ENCODE measurements around the gene IFNA7. TPM values are rescaled to one million over a fixed set of nuclear protein-coding genes. Genes with fewer than 3 reads are reported as not detected.
A peak's percentile ranks its signal among the peaks of the same experiment; 100 is the strongest.
"Not testable (repeated sequence)": the region's sequence is repeated elsewhere in the genome, so short reads cannot be mapped to it uniquely, and the experiment has no call there.

IFNA7 gene
- total and polyA plus RNA-seq, 4 experiments from 2014 or later: not detected

DNA sequence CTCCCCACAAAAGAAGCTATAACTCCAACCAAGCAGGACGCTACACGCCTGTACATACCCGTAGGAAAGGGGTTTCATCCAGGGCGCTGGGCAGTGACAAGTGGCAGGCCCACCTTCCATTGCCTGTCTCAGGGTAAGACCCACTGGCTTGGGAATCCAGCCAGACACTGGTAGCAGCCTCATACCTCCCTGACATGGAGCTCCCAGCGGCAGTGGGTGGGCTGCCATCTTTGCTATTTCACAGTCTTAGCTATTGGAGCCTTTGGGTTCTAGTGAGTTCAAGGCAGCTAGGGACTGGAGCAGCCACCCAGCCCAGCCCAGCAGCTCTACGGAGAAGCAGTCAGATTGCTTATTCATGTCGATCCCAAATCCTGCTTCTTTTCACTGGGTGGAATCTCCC, 8.3 kb upstream of the IFNA7 start:
- Mint-ChIP-seq H3K4me1 (peaks cover 0 to 2% (median under 1%) of the 10 kb centered on the region in 4 donors), H3K36me3 (no peaks in the 10 kb centered on the region), H3K27ac (no peak overlapping the region), H3K4me3 (no peak overlapping the region), H3K27me3 (peaks cover 6 to 12% of the 10 kb centered on the region in 2 donors), H3K9me3 (peaks cover 0 to 4% (median 0%) of the 10 kb centered on the region in 8 donors)
- Histone ChIP-seq H3K36me3 (ENCODE audit: insufficient read depth, low read length) (no peaks in the 10 kb centered on the region), H3K4me1 (ENCODE audit: insufficient read depth, low read length) (no peaks in the 10 kb centered on the region), H3K27ac (ENCODE audit: low read depth, low read length) (no peak overlapping the region), H3K27me3 (ENCODE audit: insufficient read depth, low read length) (no peaks in the 10 kb centered on the region), H3K9me3 (ENCODE audit: control insufficient read depth in 1 of 2, low read length in 2 of 2) (no peaks in the 10 kb centered on the region), H3K4me3 (ENCODE audit: low read length in 2 of 2) (no peak overlapping the region)
- ChIA-PET CTCF (ENCODE audit: partially characterized antibody) (interaction anchor here (1.2 to 4.1 kb wide), 2 partner anchors 16 to 224 kb away, joined by 3 to 26 read pairs; no protein-coding TSS in a partner anchor), POLR2A (ENCODE audit: partially characterized antibody) (no interaction called here)
- no peak for DNase-seq
- intact Hi-C loops (cut with micrococcal nuclease): loop anchor here (10.0 kb wide), 1 partner anchor 254 kb away; no protein-coding TSS in a partner anchor

- H3K27ac ChIP-seq (ENCODE audit: low read depth, low read length); DNase-seq; CTCF ChIA-PET (ENCODE audit: partially characterized antibody); H3K4me1 ChIP-seq (ENCODE audit: insufficient read depth, low read length); H3K4me3 ChIP-seq (ENCODE audit: low read length in 2 of 2); H3K4me1 Mint-ChIP-seq; H3K36me3 Mint-ChIP-seq; intact Hi-C loops (cut with micrococcal nuclease); H3K9me3 ChIP-seq (ENCODE audit: control insufficient read depth in 1 of 2, low read length in 2 of 2); POLR2A ChIA-PET (ENCODE audit: partially characterized antibody); H3K4me3 Mint-ChIP-seq; H3K27ac Mint-ChIP-seq; H3K36me3 ChIP-seq (ENCODE audit: insufficient read depth, low read length); H3K27me3 ChIP-seq (ENCODE audit: insufficient read depth, low read length): not testable (repeated sequence)
- Mint-ChIP-seq H3K27me3 (peaks cover 10 to 14% of the 10 kb centered on the region in 2 donors), H3K9me3 (peaks cover 0 to 10% (median 1%) of the 10 kb centered on the region in 8 donors)
Measured at GRCh38 chr9:21207043-21207442, 5.0 kb upstream of the IFNA7 start, which contains the start of gene IFNA10. IFNA10 (minus strand) TSS chr9:21207143; CDS start chr9:21207097, 46 bp downstream.

DNA sequence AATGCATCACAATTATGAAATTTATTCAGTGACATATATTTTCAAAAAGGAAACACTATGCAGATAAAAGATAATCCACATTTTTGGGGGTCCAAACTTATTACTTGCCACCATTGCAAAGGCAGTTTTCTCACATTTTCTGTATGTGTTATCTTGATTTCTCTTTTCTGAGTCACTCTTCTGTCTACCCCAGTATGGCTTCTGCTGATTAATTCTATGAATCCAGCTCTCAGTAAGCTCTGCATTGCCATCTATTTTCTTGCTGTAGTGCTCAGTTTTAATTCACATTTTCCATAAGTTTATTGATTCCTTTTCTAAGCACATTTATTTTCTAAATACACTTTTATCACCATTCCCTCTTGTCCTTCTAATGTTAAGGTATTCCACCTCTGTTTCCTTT, 3.2 kb upstream of the IFNA7 start:
- Histone ChIP-seq H3K9me3 (ENCODE audit: control insufficient read depth in 1 of 2, low read length in 2 of 2) (no peaks in the 10 kb centered on the region), H3K27me3 (ENCODE audit: insufficient read depth, low read length) (no peaks in the 10 kb centered on the region), H3K4me1 (ENCODE audit: insufficient read depth, low read length) (no peaks in the 10 kb centered on the region), H3K4me3 (ENCODE audit: low read length in 2 of 2) (no peak overlapping the region), H3K36me3 (ENCODE audit: insufficient read depth, low read length) (no peaks in the 10 kb centered on the region), H3K27ac (ENCODE audit: low read depth, low read length) (no peak overlapping the region)
- Mint-ChIP-seq H3K4me3 (no peak overlapping the region), H3K4me1 (no peaks in the 10 kb centered on the region), H3K27ac (no peak overlapping the region), H3K27me3 (peaks cover 13 to 18% of the 10 kb centered on the region in 2 donors), H3K9me3 (peaks cover 0 to 10% (median 1%) of the 10 kb centered on the region in 8 donors), H3K36me3 (no peaks in the 10 kb centered on the region)
- CTCF ChIA-PET (ENCODE audit: partially characterized antibody): no interaction called here
- intact Hi-C loops (cut with micrococcal nuclease): no loop called here
- POLR2A ChIA-PET (ENCODE audit: partially characterized antibody): no interaction called here
- no peak for DNase-seq

DNA sequence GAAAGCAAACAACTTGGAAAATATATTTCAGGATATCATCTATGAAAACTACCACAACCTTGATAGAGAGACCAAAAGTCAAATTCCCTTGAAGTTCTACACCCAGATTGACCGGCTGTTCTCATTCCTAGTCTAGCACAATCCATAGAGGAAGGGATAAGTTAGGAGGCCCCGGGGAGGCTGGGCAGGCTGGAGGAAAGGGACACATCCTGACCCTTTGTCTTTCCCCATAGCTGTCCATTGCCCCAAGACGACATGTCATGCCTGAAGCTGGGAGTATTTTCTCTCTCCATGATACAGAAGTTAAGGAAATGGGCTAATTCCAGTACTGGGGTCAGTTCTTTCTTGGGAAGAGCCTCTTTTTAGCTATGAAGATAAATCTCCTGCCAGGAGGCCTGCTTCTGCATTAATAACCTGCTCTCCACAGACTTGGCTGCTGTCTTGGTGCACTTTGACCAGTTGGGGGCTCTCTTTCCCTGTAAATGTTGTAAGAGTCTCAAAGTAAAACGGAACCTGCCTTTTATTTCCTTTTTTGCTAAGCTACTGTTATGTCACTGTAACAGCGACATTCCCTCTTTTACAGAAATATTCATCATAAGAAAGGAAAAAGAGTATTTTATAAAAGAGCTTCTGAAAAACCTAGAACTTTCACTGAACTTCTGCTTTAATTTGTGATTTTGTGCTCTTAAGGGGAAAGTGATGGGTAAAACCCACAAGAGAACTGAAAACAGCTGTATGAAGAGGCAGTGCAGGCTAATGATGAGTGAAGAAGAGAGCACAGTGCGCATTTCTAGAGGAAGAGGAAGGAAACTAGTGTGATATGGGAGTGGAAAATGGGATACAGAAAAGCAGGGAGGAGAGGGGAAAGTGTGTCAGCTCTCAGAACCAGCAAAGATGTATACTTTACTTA, 6.9 kb downstream of the IFNA7 start:
- not testable (repeated sequence) for H3K9me3 Mint-ChIP-seq; H3K4me3 ChIP-seq (ENCODE audit: low read length in 2 of 2); H3K4me1 ChIP-seq (ENCODE audit: insufficient read depth, low read length); H3K27ac ChIP-seq (ENCODE audit: low read depth, low read length); H3K36me3 Mint-ChIP-seq; H3K27me3 Mint-ChIP-seq; H3K9me3 ChIP-seq (ENCODE audit: control insufficient read depth in 1 of 2, low read length in 2 of 2); H3K36me3 ChIP-seq (ENCODE audit: insufficient read depth, low read length); H3K27me3 ChIP-seq (ENCODE audit: insufficient read depth, low read length); H3K4me1 Mint-ChIP-seq
- ChIA-PET CTCF (ENCODE audit: partially characterized antibody) (interaction anchor here (0.8 to 2.7 kb wide), 31 partner anchors 8 to 777 kb away, joined by 3 to 28 read pairs (median 5); no protein-coding TSS in a partner anchor), POLR2A (ENCODE audit: partially characterized antibody) (interaction anchor here (0.7 kb wide), 1 partner anchor 249 kb away, joined by 3 read pairs; no protein-coding TSS in a partner anchor)
- H3K27ac Mint-ChIP-seq: peak overlapping the region in 3 of 7 donors; percentile 36 to 71 (median 39)
- intact Hi-C loops (cut with micrococcal nuclease): loop anchor here (1.0 to 5.0 kb wide), 3 partner anchors 12 to 594 kb away; no protein-coding TSS in a partner anchor
- peak in 4 of 5 donors; percentile 44 to 51 (median 48) for DNase-seq
- H3K4me3 Mint-ChIP-seq: peak overlapping the region in 7 of 8 donors; percentile 35 to 78 (median 56)

DNA sequence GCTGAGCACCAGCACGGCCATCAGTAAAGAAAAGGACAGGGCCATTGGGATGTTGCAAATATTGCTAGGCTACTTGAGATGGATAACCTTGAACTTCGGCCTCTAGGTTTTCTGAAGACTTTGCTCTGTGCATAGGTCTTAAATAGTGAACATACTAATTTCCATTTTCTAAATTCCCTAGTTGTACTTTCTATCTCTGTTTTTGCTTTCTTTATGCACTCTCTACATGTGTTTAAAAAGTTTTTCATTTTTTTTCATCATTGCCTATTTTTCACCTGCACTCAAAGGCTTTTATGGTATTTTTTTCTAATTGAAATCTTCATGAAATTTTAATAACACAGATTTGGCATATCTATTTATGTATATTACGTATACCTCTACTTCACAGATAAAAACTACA, 14.5 kb downstream of the IFNA7 start, which contains the start of gene IFNA4:
TSS of gene IFNA4 (minus strand) at position 101 of the 400 bp plus-strand sequence. CDS start at position 45, 56 bp downstream.
- not testable (repeated sequence) for H3K27me3 Mint-ChIP-seq

DNA sequence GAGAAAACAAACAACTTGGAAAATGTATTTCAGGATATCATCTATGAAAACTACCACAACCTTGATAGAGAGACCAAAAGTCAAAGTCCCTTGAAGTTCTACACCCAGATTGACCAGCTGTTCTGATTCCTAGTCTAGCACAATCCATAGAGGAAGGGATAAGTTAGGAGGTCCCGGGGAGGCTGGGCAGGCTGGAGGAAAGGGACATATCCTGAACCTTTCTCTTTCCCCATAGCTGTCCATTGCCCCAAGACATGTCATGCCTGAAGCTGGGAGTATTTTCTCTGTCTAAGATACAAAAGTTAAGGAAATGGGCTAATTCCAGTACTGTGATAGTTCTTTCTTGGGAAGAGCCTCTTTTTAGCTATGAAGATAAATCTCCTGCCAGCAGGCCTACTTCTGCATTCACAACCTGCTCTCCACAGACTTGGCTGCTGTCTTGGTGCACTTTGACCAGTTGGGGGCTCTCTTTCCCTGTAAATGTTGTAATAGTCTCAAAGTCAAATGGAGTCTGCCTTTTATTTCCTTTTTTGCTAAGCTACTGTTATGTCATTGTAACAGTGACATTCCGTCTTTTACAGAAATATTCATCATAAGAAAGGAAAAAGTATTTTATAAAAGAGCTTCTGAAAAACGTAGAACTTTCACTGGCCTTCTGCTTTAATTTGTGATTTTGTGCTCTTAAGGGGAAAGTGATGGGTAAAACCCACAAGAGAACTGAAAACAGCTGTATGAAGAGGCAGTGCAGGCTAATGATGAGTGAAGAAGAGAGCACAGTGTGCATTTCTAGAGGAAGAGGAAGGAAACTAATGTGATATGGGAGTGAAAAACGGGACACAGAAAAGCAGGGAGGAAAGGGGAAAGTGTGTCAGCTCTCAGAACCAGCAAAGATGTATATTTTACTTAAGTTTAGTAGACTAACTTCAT, 18.9 kb downstream of the IFNA7 start:
- not testable (repeated sequence) for H3K4me3 ChIP-seq (ENCODE audit: low read length in 2 of 2); H3K27me3 ChIP-seq (ENCODE audit: insufficient read depth, low read length); H3K9me3 ChIP-seq (ENCODE audit: control insufficient read depth in 1 of 2, low read length in 2 of 2); H3K27ac ChIP-seq (ENCODE audit: low read depth, low read length); H3K36me3 Mint-ChIP-seq; H3K4me1 ChIP-seq (ENCODE audit: insufficient read depth, low read length); H3K9me3 Mint-ChIP-seq; H3K27me3 Mint-ChIP-seq; H3K36me3 ChIP-seq (ENCODE audit: insufficient read depth, low read length)
- DNase-seq: peak in 4 of 5 donors; percentile 18 to 35 (median 30)
- ChIA-PET POLR2A (ENCODE audit: partially characterized antibody) (interaction anchor here (1.3 kb wide), 1 partner anchor 24 kb away, joined by 3 read pairs; no protein-coding TSS in a partner anchor), CTCF (ENCODE audit: partially characterized antibody) (interaction anchor here (0.7 to 2.4 kb wide), 33 partner anchors 9 to 617 kb away, joined by 3 to 28 read pairs (median 4); partner anchors contain the start of gene KLHL9)
- Mint-ChIP-seq H3K27ac (peak overlapping the region in 4 of 7 donors; percentile 2 to 72 (median 34)), H3K4me3 (peak overlapping the region in 1 of 8 donors; percentile 13), H3K4me1 (peaks cover 6 to 11% (median 7%) of the 10 kb centered on the region in 4 donors)
- intact Hi-C loops (cut with micrococcal nuclease): loop anchor here (1.0 to 2.0 kb wide), 3 partner anchors 12 to 606 kb away; no protein-coding TSS in a partner anchor

More for the DNA sequence above, 14.5 kb downstream of the IFNA7 start, which contains the start of gene IFNA4:
- H3K27ac ChIP-seq (ENCODE audit: low read depth, low read length); intact Hi-C loops (cut with micrococcal nuclease); DNase-seq; H3K27ac Mint-ChIP-seq; H3K36me3 ChIP-seq (ENCODE audit: insufficient read depth, low read length); H3K36me3 Mint-ChIP-seq; H3K9me3 Mint-ChIP-seq; H3K4me3 ChIP-seq (ENCODE audit: low read length in 2 of 2); H3K4me1 ChIP-seq (ENCODE audit: insufficient read depth, low read length); H3K27me3 ChIP-seq (ENCODE audit: insufficient read depth, low read length); H3K9me3 ChIP-seq (ENCODE audit: control insufficient read depth in 1 of 2, low read length in 2 of 2); H3K4me3 Mint-ChIP-seq; POLR2A ChIA-PET (ENCODE audit: partially characterized antibody): not testable (repeated sequence)
- H3K4me1 Mint-ChIP-seq: peaks cover 6 to 11% (median 7%) of the 10 kb centered on the region in 4 donors
- CTCF ChIA-PET (ENCODE audit: partially characterized antibody): interaction anchor here (1.2 kb wide), 1 partner anchor 626 kb away, joined by 3 read pairs; no protein-coding TSS in a partner anchor
